Astrocyte of the spinal cord (primary cell): ENCODE data around the gene SDCCAG8.

Experiments
- DNase-seq: peaks from one replicate; pipeline ENCODE4 v3.0.0; 2011; ENCODE audit warnings: low read depth, low spot score
- H3K4me3 ChIP-seq: 2 replicates; pipeline ENCODE4 v1.5.1; 2011; ENCODE audit warnings: low read depth, mild to moderate bottlenecking, low read length, moderate library complexity
- in situ Hi-C: cut with HindIII; loops from 2 replicates; pipeline ENCODE4 v1.10.0; 2017; ENCODE audit warnings: low sequenced_read_pairs
- TF ChIP-seq, protein P1 (sequence below): IDR thresholded peaks from 2 replicates; pipeline ENCODE4 v1.5.1; 2012; ENCODE audit warnings: low read depth, mild to moderate bottlenecking, low read length, inconsistent platforms

SDCCAG8 gene

DNA sequence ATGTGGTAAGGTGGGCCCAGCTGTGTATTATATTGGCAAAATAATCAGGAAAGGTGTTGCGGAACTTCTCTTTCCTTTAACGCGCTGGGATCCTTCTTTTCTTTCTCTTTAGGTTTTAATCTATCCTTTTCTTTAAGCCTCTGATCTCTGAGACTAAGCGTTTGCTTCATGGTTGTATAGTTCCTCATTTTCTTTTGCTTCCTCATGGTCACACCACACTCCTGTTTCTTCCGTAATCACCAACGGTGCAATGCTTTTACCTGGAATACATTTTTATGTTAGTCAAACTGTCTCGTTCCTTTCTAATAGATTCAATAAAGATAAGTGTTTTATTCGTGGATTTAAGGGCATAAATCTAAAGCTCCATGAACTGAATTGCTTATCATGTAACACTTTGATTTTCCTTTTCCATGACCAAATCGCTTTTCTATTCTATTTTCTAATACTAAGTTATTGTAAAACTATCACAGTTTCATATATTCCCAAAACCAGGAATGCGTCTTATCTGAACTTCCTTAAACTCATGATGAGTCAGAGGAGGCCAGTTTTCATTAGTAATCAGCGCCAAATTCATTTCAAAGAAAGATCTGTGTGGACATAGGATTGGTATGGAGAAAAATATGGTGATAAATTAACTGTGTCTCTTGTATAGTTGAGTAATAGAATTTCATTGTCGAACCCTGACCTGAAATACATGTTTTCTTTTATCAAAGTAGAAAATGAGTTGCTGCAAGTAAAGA lies 12.2 kb downstream of the SDCCAG8 start:
- no peak overlapping the region for H3K4me3 ChIP-seq
- in situ Hi-C loops = no loop called here
- TF ChIP-seq, protein P1, sequence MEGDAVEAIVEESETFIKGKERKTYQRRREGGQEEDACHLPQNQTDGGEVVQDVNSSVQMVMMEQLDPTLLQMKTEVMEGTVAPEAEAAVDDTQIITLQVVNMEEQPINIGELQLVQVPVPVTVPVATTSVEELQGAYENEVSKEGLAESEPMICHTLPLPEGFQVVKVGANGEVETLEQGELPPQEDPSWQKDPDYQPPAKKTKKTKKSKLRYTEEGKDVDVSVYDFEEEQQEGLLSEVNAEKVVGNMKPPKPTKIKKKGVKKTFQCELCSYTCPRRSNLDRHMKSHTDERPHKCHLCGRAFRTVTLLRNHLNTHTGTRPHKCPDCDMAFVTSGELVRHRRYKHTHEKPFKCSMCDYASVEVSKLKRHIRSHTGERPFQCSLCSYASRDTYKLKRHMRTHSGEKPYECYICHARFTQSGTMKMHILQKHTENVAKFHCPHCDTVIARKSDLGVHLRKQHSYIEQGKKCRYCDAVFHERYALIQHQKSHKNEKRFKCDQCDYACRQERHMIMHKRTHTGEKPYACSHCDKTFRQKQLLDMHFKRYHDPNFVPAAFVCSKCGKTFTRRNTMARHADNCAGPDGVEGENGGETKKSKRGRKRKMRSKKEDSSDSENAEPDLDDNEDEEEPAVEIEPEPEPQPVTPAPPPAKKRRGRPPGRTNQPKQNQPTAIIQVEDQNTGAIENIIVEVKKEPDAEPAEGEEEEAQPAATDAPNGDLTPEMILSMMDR = no peak
- peak; percentile 82 for DNase-seq

DNA sequence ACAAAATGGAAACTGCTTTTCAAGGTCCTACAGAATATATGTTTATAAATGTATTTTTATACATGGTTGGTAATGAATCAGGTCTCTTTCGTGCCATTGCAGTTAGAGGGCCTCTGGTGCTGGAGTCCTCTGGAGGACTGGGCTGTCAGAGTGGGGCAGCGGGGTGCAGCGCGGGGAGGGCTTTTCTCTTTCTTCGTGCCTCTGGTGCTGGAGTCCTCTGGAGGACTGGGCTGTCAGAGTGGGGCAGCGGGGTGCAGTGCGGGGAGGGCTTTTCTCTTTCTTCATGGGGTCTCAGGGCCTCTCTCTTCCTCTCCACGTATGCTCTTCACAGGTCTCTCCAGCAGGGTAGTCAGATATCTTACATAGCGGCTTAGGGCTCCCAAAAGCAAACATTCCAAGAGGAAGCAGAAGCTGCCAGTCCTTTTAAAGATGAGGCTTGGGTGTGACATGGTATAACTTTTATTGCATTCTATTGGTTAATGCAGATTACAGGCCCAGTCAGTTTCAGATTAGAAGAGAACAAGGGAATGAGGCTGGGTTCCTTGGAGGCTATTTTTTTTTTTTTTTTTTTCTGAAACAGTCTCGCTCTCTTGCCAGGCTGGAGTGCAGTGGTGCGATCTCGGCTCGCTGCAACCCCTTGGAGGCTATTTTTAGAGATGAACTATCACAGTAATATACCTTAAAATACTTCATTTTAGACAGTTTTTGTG lies 13.1 kb downstream of the SDCCAG8 start:
- TF ChIP-seq, protein P1 = no peak
- in situ Hi-C loops = no loop called here
- DNase-seq = peak; percentile 54
- H3K4me3 ChIP-seq = no peak overlapping the region

DNA sequence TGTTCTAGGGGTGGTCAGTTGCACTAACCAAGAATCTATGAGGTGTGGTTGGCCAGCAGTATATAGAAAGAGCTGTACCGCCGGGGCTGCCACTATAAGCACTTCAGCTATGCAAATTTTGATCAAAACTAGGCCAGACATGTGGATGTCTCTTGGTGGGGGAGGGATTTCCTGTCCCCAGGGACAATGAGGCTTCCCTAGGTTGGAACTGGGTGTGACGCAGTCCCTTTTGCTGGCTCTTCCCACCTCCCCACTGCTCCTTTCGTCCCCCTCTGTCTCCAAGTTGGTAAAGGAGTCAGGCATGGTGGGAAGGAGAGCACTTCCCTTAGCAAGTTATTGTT lies 13.6 kb downstream of the SDCCAG8 start:
- in situ Hi-C loops = no loop called here
- DNase-seq = no peak
- H3K4me3 ChIP-seq = no peak overlapping the region
- TF ChIP-seq, protein P1 = no peak

DNA sequence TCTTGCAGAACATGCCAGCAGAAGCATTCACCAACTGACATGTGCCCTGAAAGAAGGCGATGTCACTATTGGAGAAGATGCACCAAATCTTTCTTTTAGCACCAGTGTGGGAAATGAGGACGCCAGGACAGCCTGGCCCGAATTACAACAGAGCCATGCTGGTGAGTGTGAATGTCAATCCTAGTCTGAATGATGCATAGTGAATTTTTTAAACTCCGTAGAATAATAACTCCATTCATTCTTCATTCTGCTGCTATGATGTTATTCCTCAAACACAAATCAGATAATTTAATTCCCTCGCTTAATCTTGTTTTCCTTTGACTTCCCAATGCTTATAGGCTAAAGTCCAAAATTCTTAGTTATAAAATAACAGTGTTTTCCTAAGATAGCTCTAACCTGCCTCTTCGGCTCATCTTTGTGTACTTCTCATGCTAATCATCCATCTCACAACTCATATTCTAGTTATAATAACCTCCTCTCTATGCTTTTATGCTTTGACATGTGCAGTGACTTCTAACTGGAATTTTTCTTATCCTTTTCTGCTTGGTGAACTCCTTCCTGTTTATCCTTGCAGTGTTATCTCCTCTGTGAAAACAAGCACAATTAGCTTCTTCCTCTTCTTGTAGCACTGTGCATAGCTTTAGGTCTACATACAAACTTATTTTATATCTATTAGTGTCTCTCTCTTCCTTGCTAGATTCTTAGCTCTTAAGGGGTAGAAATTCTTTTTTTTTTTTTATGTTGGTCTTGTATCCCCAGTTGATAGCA lies 14.4 kb downstream of the SDCCAG8 start:
- in situ Hi-C loops = no loop called here
- no peak for DNase-seq
- TF ChIP-seq, protein P1 = no peak
- H3K4me3 ChIP-seq = no peak overlapping the region

DNA sequence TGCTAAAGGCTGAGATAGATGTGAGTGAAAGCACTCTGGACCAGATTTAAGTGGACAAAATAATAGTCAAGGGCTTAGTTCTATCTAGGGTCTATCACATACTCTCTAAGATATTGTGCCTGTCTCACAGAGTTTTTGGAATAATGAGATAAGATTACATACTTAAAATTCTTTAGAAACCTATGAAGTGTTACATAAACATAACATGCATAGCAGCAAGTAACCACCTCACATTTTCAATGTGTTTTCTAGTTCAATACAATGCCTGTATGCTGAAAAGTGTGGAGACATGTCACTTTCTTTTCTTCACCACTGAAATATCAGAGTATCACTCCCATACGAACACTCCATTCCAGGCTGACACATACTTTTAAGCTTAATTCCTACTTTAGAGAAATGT lies 16.2 kb downstream of the SDCCAG8 start:
- no peak for DNase-seq
- H3K4me3 ChIP-seq = no peak overlapping the region
- in situ Hi-C loops = no loop called here
- TF ChIP-seq, protein P1 = no peak

DNA sequence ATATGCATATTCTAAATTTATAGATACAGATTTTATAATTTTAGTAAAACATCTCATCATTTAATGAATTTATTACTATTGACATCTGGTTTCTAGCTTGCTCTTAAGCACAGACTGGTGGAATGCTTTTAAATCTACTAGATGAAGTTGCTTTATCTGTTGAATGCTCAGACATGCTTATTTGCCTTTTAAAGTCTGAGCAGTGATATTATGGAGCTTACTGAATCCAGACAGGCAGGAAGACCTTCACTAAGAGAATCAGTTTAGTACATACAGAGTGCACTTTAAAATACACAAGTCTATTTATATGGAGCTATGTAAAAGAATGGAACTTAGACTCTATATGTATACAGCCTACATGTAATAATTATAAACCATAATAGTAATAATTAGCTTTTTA lies 16.6 kb downstream of the SDCCAG8 start:
- in situ Hi-C loops = no loop called here
- H3K4me3 ChIP-seq = no peak overlapping the region
- TF ChIP-seq, protein P1 = no peak

More for the DNA sequence above, 16.6 kb downstream of the SDCCAG8 start:
- no peak for DNase-seq
